Activated T-helper 9 cell treated with anti-CD3 and anti-CD28 coated beads, Interleukin-2, amount 50 U/mL, for 16 hours (primary cell): ENCODE data around the gene OR6S1.

Experiments used
- DNase-seq: peaks from one replicate; pipeline ENCODE4 v3.0.0-alpha.2; 2020; ENCODE audit warnings: low read depth

OR6S1 gene, protein sequence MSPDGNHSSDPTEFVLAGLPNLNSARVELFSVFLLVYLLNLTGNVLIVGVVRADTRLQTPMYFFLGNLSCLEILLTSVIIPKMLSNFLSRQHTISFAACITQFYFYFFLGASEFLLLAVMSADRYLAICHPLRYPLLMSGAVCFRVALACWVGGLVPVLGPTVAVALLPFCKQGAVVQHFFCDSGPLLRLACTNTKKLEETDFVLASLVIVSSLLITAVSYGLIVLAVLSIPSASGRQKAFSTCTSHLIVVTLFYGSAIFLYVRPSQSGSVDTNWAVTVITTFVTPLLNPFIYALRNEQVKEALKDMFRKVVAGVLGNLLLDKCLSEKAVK

GRCh38 chr14:20641591-20641990 lies at the start of gene OR6S1:
Gene OR6S1 (minus strand): TSS chr14:20641691. CDS start chr14:20641691, 0 bp downstream.
- DNase-seq, result no peak

DNA sequence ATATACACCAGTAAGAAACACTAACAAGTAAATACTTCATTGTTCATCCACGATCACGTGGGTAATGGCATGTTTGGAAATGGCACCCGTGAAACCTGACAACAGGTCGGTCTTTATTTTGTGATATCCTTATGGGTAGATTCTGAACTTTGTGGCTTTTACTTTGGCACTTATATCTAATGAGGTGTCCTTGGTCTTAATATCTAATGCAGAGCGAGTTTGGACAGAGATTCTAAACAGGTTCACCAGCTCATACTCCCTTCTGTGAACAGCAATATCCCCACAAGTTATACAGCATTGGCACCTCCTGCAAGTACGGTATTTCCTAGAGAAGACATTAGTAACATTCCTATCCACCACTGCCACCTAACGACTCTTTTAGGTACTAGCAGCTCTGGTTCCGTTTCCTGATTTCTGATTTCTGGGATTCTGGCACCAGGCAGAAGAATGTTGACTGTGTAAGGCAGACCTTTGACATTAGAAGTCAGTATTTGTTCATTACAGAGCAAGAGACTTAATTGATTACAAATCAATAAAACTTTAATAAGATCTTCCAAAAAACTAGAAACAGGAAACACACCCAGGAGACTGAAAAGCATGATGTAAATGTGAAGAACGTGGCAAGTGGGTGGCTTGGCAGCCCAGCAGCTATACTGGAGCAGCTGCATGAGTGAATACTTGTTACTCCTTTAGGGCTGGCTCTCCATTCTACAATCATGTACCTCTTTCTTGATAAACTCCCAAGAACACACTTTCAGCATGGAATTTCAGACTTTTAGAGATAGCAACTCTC lies 49.6 kb upstream of the OR6S1 start:
- DNase-seq, result no peak

- DNase-seq, result no peak
Measured at GRCh38 chr14:20688167-20688839, 46.8 kb upstream of the OR6S1 start, which contains the start of gene ANG. Gene ANG (plus strand): TSS chr14:20688764. CDS start chr14:20693565, 4,801 bp downstream.

DNA sequence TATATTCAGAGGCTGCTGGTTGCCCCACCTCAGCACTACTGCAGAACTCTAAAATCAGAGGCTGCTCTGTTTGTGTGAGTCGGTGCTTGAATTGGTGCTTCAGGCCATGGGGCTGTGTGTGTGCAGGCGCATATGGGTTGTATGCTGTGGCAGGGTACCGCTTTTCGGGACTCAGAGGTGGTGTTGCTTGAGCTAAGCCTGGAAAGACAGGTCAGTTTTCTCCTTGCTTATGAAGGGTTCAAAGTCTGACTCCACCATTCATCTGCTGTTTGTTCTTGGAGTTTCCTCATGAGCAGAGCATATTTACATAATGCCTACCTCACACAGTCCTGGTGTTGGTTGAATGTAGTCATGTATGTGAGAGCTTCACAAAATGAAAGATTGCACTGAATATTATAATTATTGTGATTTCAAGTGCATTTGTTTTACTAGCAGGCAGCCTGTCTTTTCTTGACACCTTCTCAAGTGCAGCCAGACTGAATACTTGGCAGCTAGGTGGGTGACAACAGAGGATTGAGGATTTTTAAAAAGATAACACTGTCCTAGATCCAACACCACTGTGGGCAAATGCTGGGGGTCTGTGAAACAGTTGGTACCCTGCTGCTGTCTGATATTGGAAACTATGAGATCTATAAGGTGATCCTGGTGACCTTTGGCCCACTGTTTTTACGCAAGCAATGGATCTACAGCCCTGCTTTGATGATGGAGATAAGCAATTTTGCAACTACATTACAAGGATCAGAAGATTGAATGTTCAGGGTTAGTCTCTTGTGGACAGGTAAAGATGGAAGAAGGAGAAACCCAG lies 46.1 kb upstream of the OR6S1 start:
- no peak for DNase-seq

DNA sequence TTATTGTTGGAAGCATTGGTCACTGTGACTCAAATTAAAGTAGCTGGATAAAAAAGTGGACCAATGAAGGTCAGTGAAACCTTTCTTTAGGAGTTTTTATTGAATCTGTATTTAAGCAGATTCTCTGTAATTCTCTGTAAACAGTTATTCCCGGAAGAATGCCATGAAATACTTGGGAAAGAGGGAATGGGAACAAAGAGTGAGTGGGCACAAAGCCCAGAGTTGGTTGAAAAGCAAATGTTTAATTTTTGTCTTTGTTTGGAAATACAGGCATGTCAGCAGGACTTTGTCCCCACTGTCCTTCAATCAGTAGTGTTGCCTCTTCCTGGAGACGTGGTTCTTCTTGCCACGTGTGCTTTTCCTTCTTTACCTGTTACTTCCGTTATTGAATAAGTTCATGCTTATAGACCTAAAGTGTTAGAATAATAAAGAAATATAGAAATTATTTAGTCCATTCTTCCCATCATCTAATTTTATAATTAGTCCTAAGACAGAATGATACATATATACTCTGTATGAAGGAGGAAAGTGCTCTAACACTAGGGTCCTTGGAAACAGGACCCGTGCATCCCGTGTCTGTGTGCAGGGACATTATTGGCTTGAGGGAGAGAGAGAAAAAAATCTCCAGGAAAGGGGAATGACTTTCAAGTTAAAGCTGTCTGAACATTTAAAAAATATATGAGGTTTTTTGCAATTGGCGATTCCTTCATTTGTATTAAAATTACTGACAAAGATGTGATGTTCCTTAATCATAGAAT lies 45.1 kb upstream of the OR6S1 start:
- DNase-seq, result no peak

DNA sequence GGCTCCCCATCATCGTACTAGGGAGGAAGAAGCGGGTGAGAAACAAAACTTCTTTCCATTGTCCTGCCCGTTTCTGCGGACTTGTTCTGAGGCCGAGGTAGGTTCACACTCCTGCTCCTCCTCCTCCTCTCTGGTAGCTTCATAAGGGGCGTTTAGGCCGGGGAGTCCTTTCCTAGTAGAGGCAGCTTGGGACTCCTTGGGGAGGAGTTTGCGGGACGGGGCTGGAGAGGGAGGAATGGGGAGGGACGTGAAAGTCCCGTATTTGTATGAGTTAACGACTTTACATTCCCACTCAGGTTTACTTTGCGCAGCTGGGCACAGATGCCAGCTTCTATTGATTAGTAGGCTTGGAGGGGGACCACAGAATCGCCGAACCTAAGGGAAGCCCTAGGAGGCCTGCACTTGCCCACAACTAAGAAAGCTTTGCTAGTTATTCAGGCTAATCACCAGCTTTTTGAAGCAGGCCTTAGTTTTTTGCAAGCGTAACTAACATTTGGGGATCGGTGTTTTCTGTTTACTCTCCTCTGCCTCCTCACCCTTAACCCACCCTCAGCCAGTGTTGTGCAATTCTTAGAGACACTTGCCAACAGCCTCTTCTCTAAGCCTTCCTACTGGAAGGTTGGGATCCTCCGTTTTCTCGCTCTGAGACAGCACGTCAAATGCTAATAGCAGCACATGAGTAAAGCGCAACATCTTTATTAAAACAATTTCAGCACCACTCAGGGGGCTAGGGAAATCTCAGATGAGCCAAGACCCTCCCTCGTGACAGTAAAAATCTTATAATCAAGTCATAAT lies 43.4 kb upstream of the OR6S1 start:
- DNase-seq, result no peak

- DNase-seq, result peak; percentile 68
Measured at GRCh38 chr14:20683891-20684661, 42.6 kb upstream of the OR6S1 start, which contains the start of gene RNASE4. Gene RNASE4 (plus strand): TSS chr14:20684560. CDS start chr14:20699372, 14,812 bp downstream.

DNA sequence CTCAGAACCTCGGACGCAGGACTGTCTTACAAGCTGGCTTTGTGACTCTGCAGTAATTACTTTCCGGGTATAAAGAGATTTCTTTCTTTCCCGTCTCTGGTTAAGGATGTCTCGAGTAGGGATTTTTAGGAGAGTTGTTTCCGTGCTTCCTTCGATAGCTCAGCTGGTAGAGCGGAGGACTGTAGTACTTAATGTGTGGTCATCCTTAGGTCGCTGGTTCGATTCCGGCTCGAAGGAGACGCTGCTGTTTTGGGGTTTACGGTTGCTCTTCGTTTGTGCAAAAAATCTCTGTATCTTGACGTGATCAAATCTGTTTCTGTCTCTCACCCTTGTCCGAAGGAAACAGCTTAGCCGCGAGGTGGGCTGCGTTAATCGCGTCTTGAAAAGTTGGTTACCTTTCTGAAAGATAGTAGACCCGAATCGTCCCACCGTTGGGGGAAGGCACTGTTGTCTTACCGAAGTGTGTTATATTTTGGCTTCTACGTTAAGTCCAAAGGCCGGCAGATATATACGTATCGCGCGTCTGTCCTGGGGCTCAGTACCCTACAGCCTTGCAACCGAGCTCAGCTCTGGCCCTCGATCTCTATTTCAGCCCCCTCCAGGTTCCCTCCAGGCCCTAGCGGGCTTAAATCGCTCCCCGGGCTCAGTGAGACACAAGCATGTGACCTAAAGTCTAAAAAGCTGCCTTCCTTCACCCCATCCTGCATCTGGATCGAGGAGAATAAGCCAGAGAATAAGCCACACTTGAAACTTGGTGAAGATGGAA lies 41.8 kb upstream of the OR6S1 start:
- peak; percentile 57 for DNase-seq

DNA sequence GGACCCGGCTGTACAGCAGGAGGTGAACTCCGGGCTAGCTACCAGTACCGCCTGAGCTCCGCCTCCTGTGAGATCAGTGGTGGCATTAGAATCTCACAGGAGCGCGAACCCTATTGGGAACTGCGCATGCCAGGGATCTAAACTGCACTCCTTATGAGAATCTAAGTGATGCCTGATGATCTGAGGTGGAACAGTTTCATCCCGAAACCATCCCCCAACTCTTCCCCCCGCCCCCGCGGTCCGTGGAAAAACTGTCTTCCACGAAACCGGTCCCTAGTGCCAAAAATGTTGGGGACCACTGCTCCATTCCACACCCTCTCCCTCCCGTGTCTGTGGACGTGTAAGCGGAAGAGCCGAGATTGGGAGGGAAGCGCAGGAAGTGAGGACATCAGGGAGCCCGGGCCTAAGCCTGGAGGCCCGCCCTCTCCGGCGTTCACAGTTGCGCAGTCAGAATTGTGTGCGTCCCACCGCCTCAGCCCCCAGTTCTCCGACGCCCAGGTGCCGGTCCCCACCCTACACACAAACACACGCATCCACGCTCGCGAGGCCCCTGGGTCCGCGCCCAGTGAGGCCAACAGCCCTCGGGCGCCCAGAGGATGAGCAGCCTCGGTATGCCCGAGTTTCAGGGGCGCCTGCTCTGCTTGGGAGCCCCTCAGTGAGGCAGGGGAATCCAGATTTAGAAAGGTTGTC lies 41.1 kb upstream of the OR6S1 start:
- DNase-seq, result peak; percentile 65

DNA sequence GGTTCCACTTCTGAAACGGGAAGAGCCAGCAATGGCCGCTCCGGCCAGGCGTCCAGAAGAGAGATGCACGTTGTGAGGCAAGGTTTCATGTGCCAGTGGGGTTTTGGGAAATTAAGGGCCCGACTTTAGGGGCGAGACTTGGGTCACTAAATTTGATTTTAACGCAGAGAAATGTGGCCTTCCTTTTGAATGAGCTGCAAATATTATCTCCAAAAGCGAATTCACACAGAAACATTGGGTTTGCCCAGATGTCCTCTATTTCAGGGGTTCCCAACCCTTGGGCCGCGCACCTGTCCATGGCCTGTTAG lies 40.6 kb upstream of the OR6S1 start:
- DNase-seq, result no peak

GRCh38 chr14:20681348-20682126 lies 40.0 kb upstream of the OR6S1 start:
- DNase-seq, result peak; percentile 74

- peak; percentile 18 for DNase-seq
Measured at GRCh38 chr14:20680843-20681347, 39.4 kb upstream of the OR6S1 start.

GRCh38 chr14:20680363-20680762 lies 38.9 kb upstream of the OR6S1 start:
- no peak for DNase-seq

- no peak for DNase-seq
Measured at GRCh38 chr14:20679907-20680306, 38.4 kb upstream of the OR6S1 start.

GRCh38 chr14:20676072-20676471 lies 34.6 kb upstream of the OR6S1 start:
- no peak for DNase-seq

DNA sequence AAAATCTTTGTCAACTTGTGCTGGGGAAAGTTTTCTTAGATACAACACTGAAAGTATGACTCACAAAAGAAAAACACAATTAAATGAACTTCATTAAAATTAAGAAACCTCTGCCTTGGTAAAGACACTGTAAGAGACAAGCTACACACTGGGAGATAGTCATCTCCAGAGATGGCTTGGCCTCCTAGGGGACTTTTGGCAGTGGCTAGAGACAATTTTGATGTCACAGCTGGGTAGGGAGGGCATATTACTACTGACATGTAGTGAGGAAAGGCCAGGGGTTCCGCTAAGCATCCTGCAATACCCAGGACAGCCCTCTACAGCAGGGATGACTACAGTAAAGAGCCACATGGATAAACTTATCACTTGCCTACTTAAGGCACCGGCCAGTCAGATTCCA lies 34.2 kb upstream of the OR6S1 start:
- no peak for DNase-seq

- DNase-seq, result no peak
Measured at GRCh38 chr14:20671597-20672283, 30.2 kb upstream of the OR6S1 start.
